Ureter (tissue), 1 donor: ENCODE results near the gene HCN4. TPM values are rescaled to one million over a fixed set of nuclear protein-coding genes. Genes with fewer than 3 reads are reported as not detected.

Source experiments
- DNase-seq: peaks from one replicate; pipeline ENCODE4 v3.0.0-alpha.2; 2020; ENCODE audit warnings: low spot score
- total RNA-seq: library from RNA; stranded (reverse); gene quantifications from one replicate; pipeline ENCODE4 v1.2.4, GENCODE V29; 2023
- donor health status: DM: yes; HTN: yes; CAD: no.

HCN4 gene
- total RNA-seq, 1 donor from 2014 or later = 0.08 TPM

DNA sequence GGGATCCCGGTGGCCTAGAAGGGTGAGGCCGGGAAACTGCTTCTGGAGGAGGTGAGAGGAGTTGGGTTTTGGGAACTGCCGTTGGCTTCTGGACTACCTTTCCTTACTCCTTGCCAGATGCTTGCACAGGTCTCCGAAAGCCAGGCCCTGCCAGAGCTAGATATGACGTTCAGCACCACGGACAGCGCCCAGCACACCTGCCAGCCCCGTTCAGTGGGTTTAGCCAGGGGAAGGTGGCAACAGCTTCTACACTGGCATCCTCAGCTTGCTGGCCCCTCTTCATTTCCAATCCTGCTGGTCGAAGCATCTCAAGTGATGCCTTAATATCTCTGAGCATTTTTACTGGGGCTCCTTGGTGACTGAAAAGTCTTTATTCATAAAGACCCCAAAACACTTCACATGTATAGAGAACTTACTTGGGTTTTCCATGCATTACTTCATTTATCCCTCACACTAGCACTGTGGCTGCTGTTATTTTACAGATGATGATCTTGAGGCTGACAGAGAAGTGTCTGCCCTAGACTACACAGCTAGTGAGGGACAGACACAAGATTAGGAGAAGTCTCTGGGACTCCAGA, 21.9 kb downstream of the HCN4 start:
- DNase-seq = peak; percentile 56

DNA sequence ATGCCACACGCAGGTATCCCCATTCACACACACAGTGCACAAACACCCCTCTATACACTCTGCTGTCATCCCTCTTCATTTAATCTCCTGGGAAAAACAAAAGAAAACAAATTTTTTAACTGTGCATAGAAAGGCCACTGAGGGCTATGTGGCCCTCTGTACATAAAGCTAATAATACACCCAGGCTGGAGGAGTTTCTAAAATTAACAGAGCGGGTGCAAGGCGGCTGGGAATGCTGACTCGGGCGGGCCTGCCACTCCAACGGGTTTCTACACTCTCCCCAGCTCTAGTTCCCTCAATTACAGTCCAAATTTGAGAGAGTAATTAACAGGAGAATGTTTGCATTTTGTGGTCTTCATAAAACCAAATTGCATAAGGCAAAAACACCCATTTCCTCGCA, 23.1 kb downstream of the HCN4 start:
- no peak for DNase-seq

GRCh38 chr15:73344056-73344455, 24.7 kb downstream of the HCN4 start:
- DNase-seq = no peak

GRCh38 chr15:73341886-73342600, 26.7 kb downstream of the HCN4 start:
- DNase-seq = no peak

GRCh38 chr15:73340502-73341192, 28.1 kb downstream of the HCN4 start:
- DNase-seq = no peak

DNA sequence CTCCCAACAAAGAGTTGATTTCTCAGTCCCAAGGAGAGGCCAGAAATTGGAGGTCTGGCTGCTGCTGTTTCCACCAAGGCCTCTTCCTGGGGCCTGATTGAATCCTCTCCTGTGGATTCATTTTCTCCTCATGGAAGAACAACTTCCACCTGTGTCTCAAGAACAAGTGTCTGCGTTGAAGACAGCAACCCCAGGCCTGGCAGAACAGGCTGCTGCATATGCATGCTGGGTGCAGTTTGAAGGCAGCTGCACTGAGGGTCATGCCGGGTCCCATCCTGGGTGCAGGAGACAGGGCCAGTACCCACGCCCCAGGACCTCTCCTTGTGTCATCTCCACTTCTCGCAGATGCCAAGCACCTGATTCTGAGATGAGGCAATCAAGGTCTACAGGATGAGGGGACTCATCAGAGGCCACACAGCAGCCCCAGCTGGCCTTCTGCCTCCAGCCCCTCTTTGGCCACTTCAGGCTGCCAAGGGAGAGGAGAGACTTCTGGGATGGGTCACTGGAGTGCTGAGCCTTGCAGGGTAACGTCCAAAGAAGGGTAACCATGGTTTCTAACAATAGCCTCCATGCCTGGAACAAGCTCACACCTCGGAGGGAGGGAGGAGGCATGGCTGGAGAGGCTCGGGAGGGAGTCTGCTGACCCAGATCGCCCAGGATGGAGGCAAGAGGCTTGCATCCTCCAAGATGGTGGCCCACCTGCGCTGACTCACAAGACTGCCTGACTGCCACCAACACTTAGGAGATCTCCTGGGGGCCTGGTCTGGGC, 30.0 kb downstream of the HCN4 start:
- no peak for DNase-seq

DNA sequence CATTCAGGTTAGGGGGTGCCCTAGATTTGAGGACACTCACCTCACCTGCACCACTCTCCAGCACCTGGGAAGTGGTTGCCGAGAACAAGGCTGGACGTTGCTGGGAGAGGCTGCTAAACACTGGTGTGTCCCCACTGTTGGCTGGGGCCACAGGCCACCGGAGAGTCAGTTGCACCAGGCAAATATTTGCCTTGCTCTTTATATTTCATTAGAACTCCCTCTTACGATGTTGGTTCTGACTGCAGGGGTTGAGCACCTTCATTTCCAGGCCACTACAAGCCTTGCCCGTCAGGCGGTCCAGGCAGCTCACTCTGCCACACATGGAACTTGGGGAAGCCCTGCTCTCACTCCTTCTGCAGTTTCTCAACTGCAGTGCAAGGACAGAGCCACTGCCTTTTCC, 30.7 kb downstream of the HCN4 start:
- DNase-seq = no peak

- no peak for DNase-seq
These were observed 31.6 kb downstream of the HCN4 start for GRCh38 chr15:73337187-73337586.

DNA sequence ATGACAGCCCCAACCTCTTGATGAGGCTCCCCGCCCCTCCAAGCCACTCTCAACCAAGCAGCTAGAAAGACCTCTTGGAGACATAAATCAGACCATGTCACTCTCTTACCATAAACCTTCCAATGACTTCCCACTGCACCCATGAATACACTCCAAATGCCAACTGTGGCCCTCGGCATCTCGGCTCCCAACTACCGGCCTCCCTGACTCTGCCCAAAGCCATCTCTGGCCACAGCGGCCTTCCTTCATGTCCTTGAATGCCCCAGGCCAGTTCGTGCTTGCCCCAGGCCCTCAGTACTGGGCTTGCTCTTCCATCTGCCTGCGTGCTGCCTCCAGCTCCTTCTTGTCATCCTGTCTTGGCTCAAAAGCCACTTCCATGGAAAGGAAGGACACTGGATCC, 32.0 kb downstream of the HCN4 start:
- no peak for DNase-seq

GRCh38 chr15:73335471-73335870, 33.3 kb downstream of the HCN4 start:
- no peak for DNase-seq

- no peak for DNase-seq
These were observed 33.7 kb downstream of the HCN4 start for GRCh38 chr15:73335026-73335425.

GRCh38 chr15:73334086-73334485, 34.7 kb downstream of the HCN4 start:
- DNase-seq = no peak

GRCh38 chr15:73333001-73333400, 35.8 kb downstream of the HCN4 start:
- no peak for DNase-seq

- no peak for DNase-seq
These were observed 36.5 kb downstream of the HCN4 start for GRCh38 chr15:73331991-73332925.

DNA sequence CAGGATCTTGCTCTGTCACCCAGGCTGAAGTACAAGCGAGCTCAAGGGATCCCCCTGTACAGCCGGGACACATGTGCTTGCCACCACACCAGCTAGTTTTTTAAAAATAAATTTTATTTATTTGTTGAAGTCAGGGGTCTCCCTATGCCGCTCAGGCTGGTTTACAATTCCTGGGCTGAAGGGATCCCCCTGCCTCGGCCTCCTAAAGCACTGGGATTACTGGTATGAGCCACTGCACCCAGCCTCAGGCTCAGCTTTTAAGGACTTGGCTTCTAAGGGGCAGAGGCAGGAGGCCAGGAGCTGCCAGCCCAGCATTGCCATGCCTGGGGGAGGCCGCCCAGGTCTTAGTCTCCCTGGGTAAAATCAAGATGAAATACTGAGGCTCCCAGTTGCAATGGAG, 37.3 kb downstream of the HCN4 start:
- no peak for DNase-seq

GRCh38 chr15:73330206-73331051, 38.3 kb downstream of the HCN4 start:
- no peak for DNase-seq

DNA sequence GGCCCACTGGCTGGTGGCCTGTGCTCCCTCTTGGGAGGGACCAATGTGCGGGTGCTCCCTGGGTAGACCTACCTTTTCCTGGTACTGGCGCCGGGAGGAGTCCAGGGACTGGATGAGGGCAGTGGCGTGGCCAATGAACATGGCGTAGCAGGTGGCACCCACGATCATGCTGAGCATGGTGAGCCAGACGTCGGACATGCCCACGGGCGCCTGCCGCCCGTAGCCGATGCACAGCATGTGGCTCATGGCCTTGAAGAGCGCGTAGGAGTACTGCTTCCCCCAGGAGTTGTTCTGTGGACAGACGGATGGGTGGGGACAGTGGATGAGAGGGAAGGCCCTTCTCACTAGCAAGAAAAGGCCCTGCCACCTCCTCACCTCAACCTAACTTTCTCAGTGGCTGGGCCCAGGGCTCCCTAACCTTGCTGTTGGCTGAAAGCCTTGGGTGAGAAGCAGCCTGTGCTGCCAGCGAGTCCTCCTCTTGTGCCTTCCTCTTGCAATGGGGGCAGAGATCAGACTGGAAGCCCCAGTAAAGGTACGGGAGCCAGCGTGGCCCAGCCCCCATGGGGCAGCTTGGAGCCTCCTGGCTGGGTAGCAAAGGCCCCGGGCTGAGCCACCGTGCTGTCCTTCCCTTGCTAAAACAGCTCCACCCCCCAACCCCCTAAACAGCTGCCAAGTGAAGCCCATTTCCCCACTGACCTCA, 39.1 kb downstream of the HCN4 start:
- DNase-seq = no peak

- DNase-seq = no peak
These were observed 39.8 kb downstream of the HCN4 start for GRCh38 chr15:73328981-73329380.

DNA sequence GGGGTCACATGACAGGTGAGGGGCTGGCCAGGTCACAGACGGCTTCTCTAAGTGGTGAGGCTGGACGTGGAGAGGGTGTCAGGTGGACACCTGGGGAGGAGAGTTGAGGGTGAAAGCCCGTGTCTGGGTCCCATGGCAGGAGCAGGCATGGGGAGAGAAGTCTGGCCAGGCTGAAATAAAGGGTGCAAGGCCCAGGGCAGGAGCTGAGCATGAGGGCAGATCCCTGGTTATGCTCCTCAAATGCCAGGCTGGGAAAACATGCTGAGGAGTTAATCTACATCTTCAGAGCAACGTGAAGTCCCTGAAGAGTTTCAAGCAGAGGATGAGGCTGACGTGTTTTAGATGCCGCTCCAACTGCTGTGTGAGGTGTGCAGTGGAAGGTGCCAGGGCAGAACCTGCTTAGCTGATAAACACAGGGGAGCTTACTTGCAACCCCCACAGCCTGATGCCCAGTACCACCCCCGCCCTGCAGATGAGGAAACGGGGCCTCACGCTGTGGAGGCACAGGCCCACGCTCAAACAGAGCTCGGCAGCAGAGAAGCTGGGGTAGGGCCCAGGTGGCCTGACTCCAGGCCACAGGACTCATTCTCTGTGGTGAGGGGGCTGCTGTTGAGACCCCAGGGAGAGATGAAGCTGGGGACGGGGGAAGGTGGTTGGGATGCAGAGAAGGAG, 40.5 kb downstream of the HCN4 start:
- no peak for DNase-seq
